Right renal pelvis (tissue), 4 donors: Measurements from ENCODE around the gene CRTAP. TPM values are rescaled to one million over a fixed set of nuclear protein-coding genes. Genes with fewer than 3 reads are reported as not detected.
"Not testable (repeated sequence)": the region's sequence is repeated elsewhere in the genome, so short reads cannot be mapped to it uniquely, and the experiment has no call there.

Experiments
- DNase-seq, 4 donors: peaks; one replicate each; pipeline ENCODE4 v3.0.0-alpha.2; 2013; ENCODE audit warnings: low read depth in 4 of 4, low spot score in 3 of 4, missing footprints in 1 of 4
- polyA plus RNA-seq, 4 donors: library from polyadenylated mRNA; unstranded; fragments of 120-200 nt; gene quantifications; one replicate each; pipeline ENCODE4 v1.2.1, GENCODE V29; 2013; ENCODE audit not compliant: insufficient read length in 4 of 4

The CRTAP gene
- 100 to 1,000 TPM; 183 to 194 (median 188) TPM for polyA plus RNA-seq

DNA sequence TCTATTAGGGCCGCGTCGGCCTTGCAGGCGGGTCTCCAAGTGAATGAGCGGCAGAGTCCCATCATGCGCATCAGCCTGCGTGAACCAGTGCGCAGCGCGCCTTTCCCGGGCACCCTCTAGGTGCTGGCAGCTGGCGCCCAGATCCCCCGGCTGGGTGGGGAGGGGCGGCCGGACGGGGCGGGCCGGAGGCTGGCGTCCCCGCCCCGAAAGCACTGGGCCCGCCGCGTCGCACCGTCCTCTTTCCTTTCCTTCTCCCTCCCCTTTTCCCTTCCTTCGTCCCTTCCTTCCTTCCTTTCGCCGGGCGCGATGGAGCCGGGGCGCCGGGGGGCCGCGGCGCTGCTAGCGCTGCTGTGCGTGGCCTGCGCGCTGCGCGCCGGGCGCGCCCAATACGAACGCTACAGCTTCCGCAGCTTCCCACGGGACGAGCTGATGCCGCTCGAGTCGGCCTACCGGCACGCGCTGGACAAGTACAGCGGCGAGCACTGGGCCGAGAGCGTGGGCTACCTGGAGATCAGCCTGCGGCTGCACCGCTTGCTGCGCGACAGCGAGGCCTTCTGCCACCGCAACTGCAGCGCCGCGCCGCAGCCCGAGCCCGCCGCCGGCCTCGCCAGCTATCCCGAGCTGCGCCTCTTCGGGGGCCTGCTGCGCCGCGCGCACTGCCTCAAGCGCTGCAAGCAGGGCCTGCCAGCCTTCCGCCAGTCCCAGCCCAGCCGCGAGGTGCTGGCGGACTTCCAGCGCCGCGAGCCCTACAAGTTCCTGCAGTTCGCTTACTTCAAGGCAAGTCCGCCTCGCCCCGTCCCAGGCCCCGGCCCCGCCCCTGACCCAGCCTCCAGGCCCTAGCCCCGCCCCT is at the start of gene CRTAP:
Gene CRTAP (plus strand): TSS at position 243 of the 850 bp plus-strand sequence. CDS start 64 bp downstream, at position 307.
- peak; percentile 74 to 81 (median 77) for DNase-seq

- DNase-seq = no peak
Observed at GRCh38 chr3:33064929-33065328, 48.9 kb upstream of the CRTAP start.

DNA sequence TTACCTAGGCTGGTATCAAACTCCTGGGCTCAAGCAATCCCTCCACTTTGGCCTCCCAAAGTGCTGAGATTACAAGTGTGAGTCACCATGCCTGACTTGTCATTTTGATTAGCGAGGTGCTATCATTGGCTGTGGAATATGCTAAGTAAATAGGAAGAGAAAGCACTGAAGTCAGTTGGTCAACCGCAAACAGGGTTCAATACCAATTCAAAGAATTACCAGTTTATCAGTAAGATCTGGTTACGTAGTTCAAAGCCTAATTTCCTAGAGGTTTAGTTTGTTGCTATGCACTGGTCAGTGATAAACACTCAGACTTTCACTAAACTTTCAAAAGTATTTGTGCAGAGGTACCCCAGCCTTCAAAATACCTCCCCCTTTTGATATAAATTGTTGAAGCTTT is 46.3 kb upstream of the CRTAP start:
- DNase-seq = no peak

DNA sequence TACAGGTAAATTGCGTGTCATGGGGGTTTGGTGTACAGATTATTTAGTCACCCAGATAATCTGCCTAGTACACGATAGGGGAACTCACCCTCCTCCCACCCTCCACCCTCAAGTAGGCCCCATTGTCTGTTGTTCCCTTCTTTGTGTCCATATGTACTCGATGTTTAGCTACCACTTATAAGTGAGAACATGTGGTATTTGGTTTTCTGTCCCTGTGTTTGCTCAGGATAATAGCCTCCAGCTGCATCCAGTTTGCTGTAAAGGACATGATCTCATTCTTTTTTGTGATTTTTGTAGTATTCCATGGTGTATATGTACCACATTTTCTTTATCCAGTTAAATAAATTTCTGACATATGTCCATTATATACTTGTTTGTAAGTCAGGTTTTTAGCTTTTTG is 44.0 kb upstream of the CRTAP start:
- not testable (repeated sequence) for DNase-seq

DNA sequence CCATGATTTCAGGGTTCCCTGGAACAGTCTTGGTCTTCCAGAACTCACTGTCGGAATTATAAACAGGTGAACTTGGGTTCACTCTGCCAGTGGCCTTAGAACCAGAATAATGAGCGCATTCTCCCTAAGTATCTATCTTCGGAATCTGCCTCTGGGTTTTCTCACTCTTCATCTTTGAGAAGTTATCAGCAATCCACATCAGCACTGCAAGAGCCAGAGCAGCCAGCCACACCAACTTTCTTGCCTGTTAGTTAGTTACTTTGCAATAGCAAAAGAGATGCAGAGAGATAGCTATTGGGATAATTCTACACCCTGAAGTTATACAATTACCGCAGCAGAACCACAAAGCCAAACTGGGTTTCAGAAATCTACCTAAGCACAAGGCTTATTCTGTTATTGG is 42.6 kb upstream of the CRTAP start:
- no peak for DNase-seq

- DNase-seq = no peak
Observed at GRCh38 chr3:33071946-33072345, 41.9 kb upstream of the CRTAP start.

DNA sequence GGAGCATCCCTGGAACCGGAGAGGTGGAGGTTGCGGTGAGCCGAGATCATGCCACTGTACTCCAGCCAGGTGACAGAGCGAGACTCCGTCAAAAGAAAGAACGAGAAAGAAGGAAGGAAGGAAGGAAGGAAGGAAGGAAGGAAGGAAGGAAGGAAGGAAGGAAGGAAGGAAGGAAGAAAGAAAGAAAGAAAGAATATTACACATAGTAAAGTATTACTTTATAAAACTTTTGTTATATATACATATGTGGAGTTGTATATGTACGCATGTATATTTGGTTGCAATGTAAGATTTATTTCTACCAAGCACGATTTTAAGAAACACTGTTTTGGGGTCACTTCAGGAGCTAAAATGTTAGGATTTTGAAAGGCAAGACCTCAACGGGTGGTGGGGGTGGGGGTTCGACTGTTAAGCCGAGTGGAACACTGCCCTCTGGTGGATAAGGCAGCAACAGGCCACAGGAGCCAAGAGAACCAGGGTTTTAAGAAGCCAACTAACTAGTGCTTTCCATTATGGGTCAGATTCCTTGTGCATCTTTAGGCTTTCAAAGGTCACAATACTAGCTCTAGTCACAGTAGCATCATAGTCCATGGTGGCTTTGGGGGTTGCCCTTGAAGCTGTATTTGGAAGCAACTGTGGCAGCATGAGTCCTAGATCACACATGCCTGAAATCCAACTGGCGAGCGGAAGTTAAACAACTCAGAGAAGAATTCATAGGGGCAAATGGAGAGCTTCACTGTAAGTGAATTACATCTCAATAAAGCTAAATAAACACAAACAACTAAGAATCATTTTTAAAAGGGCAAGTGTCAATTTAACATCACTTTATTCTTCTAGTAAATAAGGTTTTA is 39.4 kb upstream of the CRTAP start:
- peak; percentile 52 to 53 (median 53) for DNase-seq

DNA sequence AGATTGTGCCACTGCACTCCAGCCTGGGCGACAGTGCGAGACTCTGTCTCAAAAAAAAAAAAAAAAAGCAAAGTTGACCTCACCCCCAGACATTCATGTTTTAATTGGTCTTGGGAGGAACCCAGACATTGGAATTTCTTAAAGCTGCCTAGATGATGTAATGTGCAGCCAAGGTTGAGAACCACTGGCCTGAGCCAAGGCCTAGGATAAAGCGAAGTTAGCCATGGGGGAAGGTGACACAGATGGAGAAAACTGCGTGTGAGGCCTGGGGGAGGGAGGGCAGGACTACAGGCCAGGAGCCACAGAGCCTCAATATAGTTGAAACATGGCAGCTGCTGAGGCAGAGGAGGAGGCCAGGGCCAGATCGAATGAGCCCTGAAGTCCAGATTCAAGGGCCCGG is 37.8 kb upstream of the CRTAP start:
- no peak for DNase-seq

- DNase-seq = no peak
Observed at GRCh38 chr3:33076952-33077351, 36.9 kb upstream of the CRTAP start.

DNA sequence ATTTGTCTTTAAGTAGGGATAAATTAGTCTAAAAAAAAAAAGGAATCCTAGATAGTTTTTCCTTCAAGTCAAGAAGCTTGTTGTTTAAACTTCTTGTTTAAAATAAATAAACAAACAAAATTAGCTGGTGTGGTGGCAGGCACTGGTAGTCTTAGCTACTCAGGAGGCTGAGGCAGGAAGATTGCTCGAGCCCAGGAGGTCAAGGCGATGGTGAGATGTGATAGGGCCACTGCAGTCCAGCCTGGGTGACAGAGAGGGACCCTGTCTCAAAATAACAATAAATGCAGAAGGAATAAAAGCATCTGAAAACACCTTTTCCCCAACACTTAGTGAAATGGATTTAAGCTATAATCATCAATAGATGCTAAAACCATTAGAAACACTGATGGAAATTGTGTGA is 35.8 kb upstream of the CRTAP start:
- DNase-seq = no peak

GRCh38 chr3:33079813-33080212 is 34.0 kb upstream of the CRTAP start:
- not testable (repeated sequence) for DNase-seq

DNA sequence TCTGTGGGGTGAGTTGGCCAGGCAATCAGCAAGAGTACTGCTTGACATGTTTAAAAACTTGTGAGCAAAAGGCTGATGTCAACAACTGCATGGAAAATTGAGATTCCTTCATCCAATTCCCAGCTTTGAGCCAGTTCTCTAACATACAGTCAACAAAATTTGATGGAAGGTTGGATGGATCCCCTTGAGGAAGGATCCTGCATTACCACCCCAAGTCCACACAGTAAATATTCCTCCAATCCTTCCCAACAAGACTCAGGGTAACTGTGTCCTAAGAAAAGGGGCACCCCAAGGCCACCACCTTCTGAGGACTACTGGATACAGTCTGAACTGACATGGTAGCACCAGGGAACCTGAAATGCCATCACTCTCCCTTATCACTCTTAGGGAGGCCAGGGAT is 32.0 kb upstream of the CRTAP start:
- DNase-seq = no peak

- no peak for DNase-seq
Observed at GRCh38 chr3:33083958-33084357, 29.9 kb upstream of the CRTAP start.

- no peak for DNase-seq
Observed at GRCh38 chr3:33088691-33089090, 25.1 kb upstream of the CRTAP start.

DNA sequence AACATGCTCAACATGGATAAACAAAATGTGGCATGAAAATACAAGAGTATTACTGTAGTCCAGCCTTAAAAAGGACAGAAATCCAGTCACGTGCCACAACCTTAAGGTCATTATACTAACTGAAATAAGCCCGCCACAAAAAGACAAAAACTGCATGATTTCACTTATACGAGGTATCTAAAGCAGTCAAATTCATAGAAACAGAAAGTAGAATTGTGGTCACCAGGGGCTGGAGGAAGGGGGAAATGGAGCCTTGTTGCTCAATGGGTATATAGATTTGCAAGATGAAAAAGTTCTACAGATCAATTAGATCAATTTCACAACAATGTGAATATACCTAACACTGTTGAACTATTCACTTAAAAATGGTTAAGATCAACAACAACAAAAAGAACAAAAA is 24.3 kb upstream of the CRTAP start:
- no peak for DNase-seq

DNA sequence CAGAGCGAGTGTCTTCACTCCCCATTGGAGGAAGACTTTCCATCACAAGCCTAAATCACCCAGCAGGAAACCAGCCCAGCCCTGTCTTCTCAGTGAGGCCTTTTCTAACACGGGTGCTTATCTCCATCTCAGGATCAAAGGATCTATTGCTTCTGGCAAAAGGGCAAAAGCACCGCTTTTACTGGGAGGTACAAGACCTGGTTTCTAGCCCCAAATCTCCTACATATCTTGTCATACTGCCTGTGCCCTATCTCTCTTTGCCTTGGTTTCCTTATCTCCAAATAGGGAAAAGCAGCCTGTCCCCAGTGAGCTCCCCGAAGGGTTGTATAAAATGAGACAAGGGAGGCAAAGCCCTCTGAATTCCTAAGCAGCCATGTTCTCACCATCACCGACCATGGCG is 22.1 kb upstream of the CRTAP start:
- DNase-seq = no peak

GRCh38 chr3:33092496-33093254 is 21.1 kb upstream of the CRTAP start:
- no peak for DNase-seq

- no peak for DNase-seq
Observed at GRCh38 chr3:33093847-33094246, 20.0 kb upstream of the CRTAP start.

- DNase-seq = no peak
Observed at GRCh38 chr3:33095436-33095835, 18.4 kb upstream of the CRTAP start.

DNA sequence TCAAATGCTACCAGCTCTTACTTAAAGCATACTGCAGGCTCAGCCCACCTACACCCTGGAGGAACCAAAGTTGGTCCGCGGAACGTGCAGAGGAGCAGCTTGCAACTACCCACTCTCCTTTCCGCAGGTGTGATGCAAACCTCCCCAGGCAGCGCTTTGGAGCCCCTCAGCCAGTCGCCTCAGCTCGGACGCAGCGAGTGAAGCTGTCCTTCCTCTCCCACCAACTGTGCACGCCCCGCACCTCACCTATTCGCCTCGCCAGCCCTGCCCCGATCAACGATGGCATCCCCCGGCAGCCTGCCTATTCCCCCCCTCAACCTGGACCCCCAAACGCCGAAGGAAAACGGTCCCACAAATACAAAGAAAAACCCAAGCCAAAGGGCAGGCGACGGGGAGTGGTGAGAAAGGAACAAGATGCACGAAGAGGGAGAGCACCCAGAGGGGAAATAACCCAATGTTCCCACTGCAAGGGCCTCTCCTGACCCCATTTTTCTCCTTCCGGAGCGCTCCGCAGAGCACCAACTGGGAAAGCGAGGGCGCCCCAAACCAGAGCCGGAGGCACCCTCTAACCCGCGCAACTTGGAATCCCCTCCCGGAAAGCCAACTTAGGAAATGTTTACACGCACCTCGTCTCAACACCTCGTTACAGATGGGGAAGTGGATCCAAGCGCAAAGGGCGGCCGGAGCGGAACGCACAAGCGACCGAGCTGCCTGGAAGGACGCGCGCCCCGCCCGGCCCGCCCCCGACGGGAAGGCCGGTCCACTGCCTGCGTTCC is 17.5 kb upstream of the CRTAP start:
- DNase-seq = no peak
